ENCODE results near the gene UQCRC1.

Gene UQCRC1

GRCh38 chr3:48633743-48634142 is 24.3 kb upstream of the UQCRC1 start:
- no peak for DNase-seq (ENCODE audit: low read depth in 2 of 3, low spot score in 1 of 3)

GRCh38 chr3:48633256-48633655 is 23.8 kb upstream of the UQCRC1 start:
- no peak for DNase-seq (ENCODE audit: low read depth in 2 of 3, low spot score in 1 of 3)

- DNase-seq (ENCODE audit: low read depth in 2 of 3, low spot score in 1 of 3), result no peak
Measured at GRCh38 chr3:48631516-48632448, 22.3 kb upstream of the UQCRC1 start.

- DNase-seq (ENCODE audit: low read depth in 2 of 3, low spot score in 1 of 3), result no peak
Measured at GRCh38 chr3:48630833-48631232, 21.4 kb upstream of the UQCRC1 start.

- DNase-seq (ENCODE audit: low read depth in 2 of 3, low spot score in 1 of 3), result no peak
Measured at GRCh38 chr3:48630407-48630806, 21.0 kb upstream of the UQCRC1 start.

- DNase-seq (ENCODE audit: low read depth in 2 of 3, low spot score in 1 of 3), result no peak
Measured at GRCh38 chr3:48629894-48630293, 20.4 kb upstream of the UQCRC1 start.

GRCh38 chr3:48628277-48629017 is 19.0 kb upstream of the UQCRC1 start:
- no peak for DNase-seq (ENCODE audit: low read depth in 2 of 3, low spot score in 1 of 3)

- DNase-seq (ENCODE audit: low read depth in 2 of 3, low spot score in 1 of 3), result no peak
Measured at GRCh38 chr3:48625600-48625999, 16.2 kb upstream of the UQCRC1 start.

- DNase-seq (ENCODE audit: low read depth in 2 of 3, low spot score in 1 of 3), result no peak
Measured at GRCh38 chr3:48624767-48625166, 15.3 kb upstream of the UQCRC1 start.

- DNase-seq (ENCODE audit: low read depth in 2 of 3, low spot score in 1 of 3), result no peak
Measured at GRCh38 chr3:48623851-48624547, 14.6 kb upstream of the UQCRC1 start.

GRCh38 chr3:48621461-48621869 is 12.0 kb upstream of the UQCRC1 start, which contains the start of gene TMEM89:
TSS of gene TMEM89 (minus strand) at chr3:48621769. CDS start at chr3:48621756, 13 bp downstream.
- no peak for DNase-seq (ENCODE audit: low read depth in 2 of 3, low spot score in 1 of 3)

GRCh38 chr3:48619541-48620524 is 10.4 kb upstream of the UQCRC1 start:
- no peak for DNase-seq (ENCODE audit: low read depth in 2 of 3, low spot score in 1 of 3)

- DNase-seq (ENCODE audit: low read depth in 2 of 3, low spot score in 1 of 3), result no peak
Measured at GRCh38 chr3:48617559-48617958, 8.1 kb upstream of the UQCRC1 start.

- peak in 1 of 3 donors; percentile 42 for DNase-seq (ENCODE audit: low read depth in 2 of 3, low spot score in 1 of 3)
Measured at GRCh38 chr3:48614044-48614443, 4.6 kb upstream of the UQCRC1 start.

- no peak for DNase-seq (ENCODE audit: low read depth in 2 of 3, low spot score in 1 of 3)
Measured at GRCh38 chr3:48612309-48612708, 2.9 kb upstream of the UQCRC1 start.

GRCh38 chr3:48607519-48607918 is 1.9 kb downstream of the UQCRC1 start:
- no peak for DNase-seq (ENCODE audit: low read depth in 2 of 3, low spot score in 1 of 3)

- no peak for DNase-seq (ENCODE audit: low read depth in 2 of 3, low spot score in 1 of 3)
Measured at GRCh38 chr3:48601622-48601994, 7.8 kb downstream of the UQCRC1 start.

GRCh38 chr3:48600711-48601621 is 8.5 kb downstream of the UQCRC1 start:
- no peak for DNase-seq (ENCODE audit: low read depth in 2 of 3, low spot score in 1 of 3)
